ENCODE results near the gene GLCCI1. TPM values are rescaled to one million over a fixed set of nuclear protein-coding genes. Genes with fewer than 3 reads are reported as not detected.

GLCCI1 gene
- total RNA-seq, 2 donors from 2014 or later = 43.5 to 44.5 TPM

DNA sequence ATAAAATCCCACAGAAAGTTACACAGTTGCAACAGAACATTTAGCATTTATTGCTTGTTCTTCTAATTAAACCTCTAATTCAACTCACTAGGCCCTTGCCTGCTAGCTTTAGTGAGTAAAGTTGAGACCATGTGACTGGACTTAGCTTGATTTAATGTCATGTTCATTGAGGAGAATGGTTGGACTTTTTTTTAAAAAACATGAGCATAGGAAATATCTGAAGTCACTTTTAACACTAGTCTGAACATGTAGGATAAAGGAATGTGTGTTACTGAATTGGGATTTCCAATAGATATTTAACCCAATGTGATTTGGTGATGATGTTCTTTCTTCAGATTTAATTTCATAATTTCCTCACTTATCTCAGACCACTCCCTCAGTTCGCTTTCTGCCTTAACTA lies 24.6 kb upstream of the GLCCI1 start:
- H3K9me3 ChIP-seq (ENCODE audit: control insufficient read depth, low read length, poor library complexity, severe bottlenecking) = no peaks in the 10 kb centered on the region
- H3K4me3 Mint-ChIP-seq = peak overlapping the region; percentile 92
- H3K27me3 Mint-ChIP-seq = no peaks in the 10 kb centered on the region
- no peaks in the 10 kb centered on the region for H3K36me3 Mint-ChIP-seq (ENCODE audit: low read depth)
- DNase-seq (no peak), ATAC-seq (no peak)
- H3K4me1 Mint-ChIP-seq = peaks cover 37% of the 10 kb centered on the region
- peak overlapping the region; percentile 97 for H3K27ac Mint-ChIP-seq

- H3K4me3 Mint-ChIP-seq = peak overlapping the region; percentile 92
- H3K4me1 Mint-ChIP-seq = peaks cover 37% of the 10 kb centered on the region
- peak overlapping the region; percentile 97 for H3K27ac Mint-ChIP-seq
- peak; percentile 22 to 41 (median 40) for DNase-seq
- H3K9me3 ChIP-seq (ENCODE audit: control insufficient read depth, low read length, poor library complexity, severe bottlenecking) = no peaks in the 10 kb centered on the region
- H3K36me3 Mint-ChIP-seq (ENCODE audit: low read depth) = no peaks in the 10 kb centered on the region
- peak; percentile 96 for ATAC-seq
- H3K27me3 Mint-ChIP-seq = no peaks in the 10 kb centered on the region
These were observed 23.8 kb upstream of the GLCCI1 start for GRCh38 chr7:7944619-7945282.

DNA sequence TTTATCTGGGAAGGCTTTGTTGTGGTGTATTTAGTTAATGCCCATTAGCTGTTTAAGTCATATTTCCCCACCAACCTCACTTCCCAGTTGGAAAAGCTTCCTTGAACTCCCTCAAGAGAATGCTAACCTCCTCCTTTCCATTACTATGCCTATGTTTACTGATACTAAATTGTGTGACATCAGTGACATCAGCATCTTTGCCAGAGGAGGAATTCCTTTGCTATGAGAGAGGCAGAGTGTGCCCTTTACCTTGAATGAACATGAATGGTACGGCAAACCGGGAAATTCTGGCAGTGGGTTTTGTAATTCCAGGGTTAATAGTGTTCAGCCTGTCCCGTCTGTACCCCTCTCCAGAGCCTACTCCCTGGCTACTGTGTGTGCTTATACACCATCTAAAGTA lies 22.1 kb upstream of the GLCCI1 start:
- Mint-ChIP-seq H3K36me3 (ENCODE audit: low read depth) (peaks cover 2% of the 10 kb centered on the region), H3K4me1 (peaks cover 37% of the 10 kb centered on the region), H3K27ac (peak overlapping the region; percentile 97), H3K4me3 (no peak overlapping the region), H3K27me3 (no peaks in the 10 kb centered on the region)
- DNase-seq = no peak
- no peaks in the 10 kb centered on the region for H3K9me3 ChIP-seq (ENCODE audit: control insufficient read depth, low read length, poor library complexity, severe bottlenecking)
- no peak for ATAC-seq

DNA sequence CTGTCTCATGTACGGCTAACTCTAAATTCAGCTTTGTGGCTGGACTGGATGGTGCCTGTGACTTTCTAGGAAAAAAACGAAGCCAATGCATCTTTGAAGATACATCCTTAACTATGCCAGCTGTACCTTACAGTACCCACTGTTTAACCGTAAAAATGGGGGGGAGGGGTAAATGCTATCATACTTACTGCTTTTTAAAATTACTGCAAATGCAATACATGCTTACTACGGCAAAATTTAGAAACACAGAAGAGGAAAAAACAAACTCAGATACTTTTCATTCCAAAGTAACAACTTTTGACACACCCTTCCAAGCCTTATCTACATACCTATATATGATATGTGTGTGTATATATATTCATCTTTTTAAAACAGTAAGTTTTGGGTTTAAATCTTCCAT lies 20.4 kb upstream of the GLCCI1 start:
- H3K27me3 Mint-ChIP-seq = no peaks in the 10 kb centered on the region
- peaks cover 28% of the 10 kb centered on the region for H3K4me1 Mint-ChIP-seq
- H3K36me3 Mint-ChIP-seq (ENCODE audit: low read depth) = peaks cover 2% of the 10 kb centered on the region
- no peaks in the 10 kb centered on the region for H3K9me3 ChIP-seq (ENCODE audit: control insufficient read depth, low read length, poor library complexity, severe bottlenecking)
- DNase-seq (no peak), ATAC-seq (no peak)
- H3K27ac Mint-ChIP-seq = no peak overlapping the region
- H3K4me3 Mint-ChIP-seq = no peak overlapping the region

DNA sequence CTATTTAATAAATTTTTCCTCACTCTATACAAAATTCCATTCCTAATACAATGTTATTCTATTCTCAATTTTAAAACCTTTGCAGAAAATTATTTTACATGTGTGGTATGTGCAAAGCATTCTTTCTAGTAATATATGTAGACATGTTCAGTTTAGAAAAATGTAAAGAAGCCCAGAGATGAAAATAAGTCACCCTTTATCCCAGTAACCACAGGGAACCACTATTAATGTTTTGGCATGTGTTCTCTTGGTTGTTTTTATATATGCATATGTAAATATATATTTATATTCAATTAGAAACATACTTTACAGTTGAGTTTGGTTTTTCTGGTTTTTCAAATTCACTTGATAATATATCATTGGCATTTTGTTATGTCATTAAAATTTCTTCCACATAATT lies 14.8 kb upstream of the GLCCI1 start:
- Mint-ChIP-seq H3K36me3 (ENCODE audit: low read depth) (peaks cover 4% of the 10 kb centered on the region), H3K27me3 (no peaks in the 10 kb centered on the region), H3K4me1 (no peaks in the 10 kb centered on the region), H3K27ac (no peak overlapping the region), H3K4me3 (no peak overlapping the region)
- DNase-seq = no peak
- no peak for ATAC-seq
- H3K9me3 ChIP-seq (ENCODE audit: control insufficient read depth, low read length, poor library complexity, severe bottlenecking) = no peaks in the 10 kb centered on the region

DNA sequence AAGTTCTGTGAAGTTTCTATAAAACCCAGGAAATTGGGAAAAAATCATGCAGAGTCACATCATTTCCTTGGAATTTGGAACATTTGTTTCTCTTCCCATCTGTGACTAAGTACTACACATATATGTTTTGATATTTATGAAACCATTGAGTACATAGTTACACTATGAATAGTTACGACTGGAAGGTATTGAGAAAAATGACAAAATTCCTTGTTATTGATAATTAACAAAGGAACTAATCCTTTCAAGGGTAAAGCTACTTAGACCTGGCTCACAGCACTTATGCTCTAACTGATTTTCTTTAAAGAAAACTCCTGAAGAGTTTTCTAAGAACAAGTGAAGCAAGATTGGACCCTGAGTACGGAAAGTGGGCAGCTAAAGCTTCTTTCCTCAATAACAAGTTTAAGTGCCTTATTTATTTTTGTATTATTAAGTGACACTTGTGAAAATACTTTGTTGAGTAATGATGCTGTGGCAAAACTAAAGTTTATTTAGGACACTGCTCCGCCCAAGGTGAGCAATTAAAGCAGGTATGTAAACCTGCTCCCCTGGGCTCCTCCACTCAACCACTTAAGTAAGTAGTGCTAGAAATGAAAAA lies 12.0 kb upstream of the GLCCI1 start:
- Mint-ChIP-seq H3K27me3 (no peaks in the 10 kb centered on the region), H3K36me3 (ENCODE audit: low read depth) (peaks cover 2% of the 10 kb centered on the region), H3K27ac (no peak overlapping the region), H3K4me1 (no peaks in the 10 kb centered on the region), H3K4me3 (no peak overlapping the region)
- ATAC-seq (no peak), DNase-seq (no peak)
- H3K9me3 ChIP-seq (ENCODE audit: control insufficient read depth, low read length, poor library complexity, severe bottlenecking) = no peaks in the 10 kb centered on the region

DNA sequence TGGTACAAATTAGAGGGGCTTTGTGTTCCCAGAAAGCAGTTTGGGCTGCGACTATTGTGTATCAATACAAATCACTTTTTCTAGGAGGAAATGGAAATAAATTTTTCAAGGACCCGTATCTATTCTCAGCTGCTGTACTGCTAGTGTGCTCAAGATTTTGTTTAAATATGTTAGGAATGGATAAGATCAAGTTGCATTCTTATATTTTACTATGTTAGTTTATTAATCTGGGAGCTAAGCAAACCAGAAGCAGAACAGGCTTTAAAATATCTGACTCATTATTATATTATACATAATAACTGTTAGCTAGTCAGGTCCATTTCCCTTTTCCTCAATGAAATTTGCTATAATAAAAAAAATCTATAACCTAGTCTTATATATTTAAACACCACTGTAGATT lies 11.1 kb upstream of the GLCCI1 start:
- Mint-ChIP-seq H3K27ac (no peak overlapping the region), H3K36me3 (ENCODE audit: low read depth) (peaks cover 2% of the 10 kb centered on the region), H3K4me1 (no peaks in the 10 kb centered on the region), H3K27me3 (no peaks in the 10 kb centered on the region), H3K4me3 (no peak overlapping the region)
- no peak for DNase-seq
- no peak for ATAC-seq
- no peaks in the 10 kb centered on the region for H3K9me3 ChIP-seq (ENCODE audit: control insufficient read depth, low read length, poor library complexity, severe bottlenecking)

GRCh38 chr7:7959979-7960670 lies 8.5 kb upstream of the GLCCI1 start:
- no peak for DNase-seq
- no peaks in the 10 kb centered on the region for H3K27me3 Mint-ChIP-seq
- ATAC-seq = no peak

DNA sequence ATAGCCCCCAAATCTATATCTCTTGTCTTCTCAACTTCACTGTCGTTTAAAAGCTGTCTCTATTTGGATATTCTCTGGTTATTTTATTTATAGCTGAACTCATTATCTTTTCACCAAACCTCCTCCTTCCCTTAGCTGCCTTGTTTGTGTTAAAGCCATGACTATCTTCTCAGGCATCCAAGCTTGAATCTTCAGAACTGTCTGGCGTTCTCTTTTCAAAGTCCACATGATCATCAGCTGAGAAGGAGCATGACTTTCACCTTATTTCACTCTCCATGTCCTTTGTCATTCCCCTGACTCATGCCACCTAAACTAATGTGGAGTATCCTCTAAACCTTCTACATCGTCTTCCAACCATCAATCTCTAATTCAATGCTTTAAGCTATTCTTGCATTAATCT lies 5.7 kb upstream of the GLCCI1 start:
- H3K9me3 ChIP-seq (ENCODE audit: control insufficient read depth, low read length, poor library complexity, severe bottlenecking) = no peaks in the 10 kb centered on the region
- DNase-seq (no peak), ATAC-seq (no peak)
- H3K27ac Mint-ChIP-seq = no peak overlapping the region
- H3K36me3 Mint-ChIP-seq (ENCODE audit: low read depth) = no peaks in the 10 kb centered on the region
- H3K27me3 Mint-ChIP-seq = no peaks in the 10 kb centered on the region
- no peak overlapping the region for H3K4me3 Mint-ChIP-seq
- peaks cover 6% of the 10 kb centered on the region for H3K4me1 Mint-ChIP-seq

More at GRCh38 chr7:7959979-7960670, 8.5 kb upstream of the GLCCI1 start:
- Mint-ChIP-seq H3K4me1 (no peaks in the 10 kb centered on the region), H3K27ac (no peak overlapping the region), H3K4me3 (no peak overlapping the region), H3K36me3 (ENCODE audit: low read depth) (peaks cover 2% of the 10 kb centered on the region)
- H3K9me3 ChIP-seq (ENCODE audit: control insufficient read depth, low read length, poor library complexity, severe bottlenecking) = no peaks in the 10 kb centered on the region

DNA sequence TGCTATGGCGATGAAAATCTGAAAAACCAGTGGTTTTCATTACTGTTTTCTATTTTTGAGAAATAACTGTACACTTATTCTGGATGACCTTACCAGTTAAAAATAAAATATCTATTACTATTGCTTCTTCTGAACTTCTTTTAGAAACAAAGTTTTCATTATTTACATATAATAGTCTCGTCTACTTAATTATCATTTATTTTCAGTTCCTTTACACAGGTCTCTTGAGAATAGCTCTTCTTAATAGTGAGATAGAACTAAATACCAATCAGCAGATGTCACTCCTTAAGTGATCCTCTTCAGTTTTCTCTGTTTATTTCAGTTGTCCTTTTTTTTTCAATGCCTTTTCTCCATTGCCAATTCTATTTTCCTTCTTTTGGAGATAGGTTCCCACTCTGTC lies 4.3 kb upstream of the GLCCI1 start:
- no peaks in the 10 kb centered on the region for H3K9me3 ChIP-seq (ENCODE audit: control insufficient read depth, low read length, poor library complexity, severe bottlenecking)
- peaks cover 9% of the 10 kb centered on the region for H3K4me1 Mint-ChIP-seq
- peaks cover 2% of the 10 kb centered on the region for H3K36me3 Mint-ChIP-seq (ENCODE audit: low read depth)
- DNase-seq = no peak
- ATAC-seq = no peak
- H3K4me3 Mint-ChIP-seq = no peak overlapping the region
- no peak overlapping the region for H3K27ac Mint-ChIP-seq
- no peaks in the 10 kb centered on the region for H3K27me3 Mint-ChIP-seq

GRCh38 chr7:7964691-7965090 lies 3.9 kb upstream of the GLCCI1 start:
- no peaks in the 10 kb centered on the region for H3K9me3 ChIP-seq (ENCODE audit: control insufficient read depth, low read length, poor library complexity, severe bottlenecking)
- DNase-seq (no peak), ATAC-seq (no peak)
- H3K27me3 Mint-ChIP-seq = no peaks in the 10 kb centered on the region
- no peak overlapping the region for H3K4me3 Mint-ChIP-seq
- peaks cover 2% of the 10 kb centered on the region for H3K36me3 Mint-ChIP-seq (ENCODE audit: low read depth)
- no peak overlapping the region for H3K27ac Mint-ChIP-seq
- peaks cover 9% of the 10 kb centered on the region for H3K4me1 Mint-ChIP-seq

- Mint-ChIP-seq H3K27ac (no peak overlapping the region), H3K4me3 (no peak overlapping the region), H3K36me3 (ENCODE audit: low read depth) (peaks cover 2% of the 10 kb centered on the region), H3K27me3 (no peaks in the 10 kb centered on the region), H3K4me1 (peaks cover 9% of the 10 kb centered on the region)
- H3K9me3 ChIP-seq (ENCODE audit: control insufficient read depth, low read length, poor library complexity, severe bottlenecking) = no peaks in the 10 kb centered on the region
- DNase-seq = no peak
- no peak for ATAC-seq
These were observed 3.3 kb upstream of the GLCCI1 start for GRCh38 chr7:7965301-7965700.

- ATAC-seq (no peak), DNase-seq (no peak)
- Mint-ChIP-seq H3K36me3 (ENCODE audit: low read depth) (peaks cover 2% of the 10 kb centered on the region), H3K4me3 (no peak overlapping the region), H3K27me3 (no peaks in the 10 kb centered on the region), H3K27ac (no peak overlapping the region), H3K4me1 (peaks cover 9% of the 10 kb centered on the region)
- H3K9me3 ChIP-seq (ENCODE audit: control insufficient read depth, low read length, poor library complexity, severe bottlenecking) = no peaks in the 10 kb centered on the region
These were observed 2.4 kb upstream of the GLCCI1 start for GRCh38 chr7:7966141-7966734.
